HepG2 (cell line): Measurements from ENCODE around the gene RRAS. TPM values are rescaled to one million over a fixed set of nuclear protein-coding genes. Genes with fewer than 3 reads are reported as not detected.

Experiments
- ATAC-seq: fragments of 200-7000 bp; cut with Tn5 transposase; 3 replicates; pipeline ENCODE4 v1.9.1; 2020; ENCODE audit warnings: mild to moderate bottlenecking, moderate library complexity
- BruUV-seq: library from RNA; stranded (reverse); fragments of 400-500 nt; replicated peaks from 2 replicates; lab custom pipeline; 2021; lab: Mats Ljungman, UMichigan
- CTCF ChIA-PET: fragments of 300-600 bp; formaldehyde crosslinking; extraction: SDS; loops from one replicate; lab custom pipeline; 2021; ENCODE audit warnings: low total read pairs, inconsistent platforms, low intra/inter-chr PET ratio; lab: Yijun Ruan, JAX
- POLR2A ChIA-PET: fragments of 350-600 bp; sonication (Branson Sonifier 250); formaldehyde crosslinking; loops from one replicate; lab custom pipeline; 2020; ENCODE audit warnings: antibody characterized with exemption, inconsistent platforms; lab: Yijun Ruan, JAX
- DNase-seq: peaks from one replicate; pipeline ENCODE4 v3.0.0-alpha.2; 2015; ENCODE audit warnings: low spot score
- FAIRE-seq: peaks from 3 replicates; lab custom pipeline; 2011; peaks lifted over from hg19 to GRCh38; lab: Jason Lieb, UNC
- H2AFZ ChIP-seq: one replicate; pipeline ENCODE4 v1.6.1; 2011; ENCODE audit warnings: low read length, inconsistent platforms
- H3K27ac ChIP-seq: fragments of 300-600 bp; 3 replicates; pipeline ENCODE4 v1.8.0; 2011; ENCODE audit warnings: mixed run types, mild to moderate bottlenecking, mixed read lengths, low read length, inconsistent platforms; ENCODE audit not compliant: insufficient read depth; ENCODE audit errors: extremely low read length
- H3K27me3 ChIP-seq, 2 experiments: fragments of 200-600 bp in 1 of 2; 2 replicates in 1 of 2; 3 replicates in 1 of 2; pipeline versions ENCODE4 v1.6.0 to v1.8.0; 2011; ENCODE audit warnings: low read length in 2 of 2, mild to moderate bottlenecking in 2 of 2, moderate library complexity in 2 of 2, inconsistent platforms in 1 of 2; ENCODE audit not compliant: insufficient read depth in 2 of 2, control insufficient read depth in 1 of 2
- H3K36me3 ChIP-seq, 2 experiments: fragments of 200-600 bp in 1 of 2; replicated peaks in 1 of 2; 2 replicates in 1 of 2; 3 replicates in 1 of 2; pipeline versions ENCODE4 v1.5.1 to v1.8.0; 2011; ENCODE audit warnings: low read length in 2 of 2, inconsistent platforms in 1 of 2; ENCODE audit not compliant: insufficient read depth in 2 of 2, control insufficient read depth in 1 of 2
- H3K4me1 ChIP-seq: 2 replicates; pipeline ENCODE4 v1.5.1; 2012; ENCODE audit warnings: low read length, inconsistent platforms; ENCODE audit not compliant: insufficient read depth
- H3K4me2 ChIP-seq: 2 replicates; pipeline ENCODE4 v1.6.0; 2011; ENCODE audit warnings: low read depth, low read length, inconsistent platforms
- H3K4me3 ChIP-seq, 3 experiments: fragments of 200-600 bp in 1 of 3; sonication (generic), shearing (Covaris generic) in 1 of 3; replicated peaks in 1 of 3; 2 replicates each; pipeline ENCODE4 v1.5.1; 2011 to 2016; ENCODE audit warnings: low read length in 3 of 3, inconsistent platforms in 2 of 3, low read depth in 2 of 3, mild to moderate bottlenecking in 2 of 3, control low read depth in 1 of 3, mixed read lengths in 1 of 3; ENCODE audit not compliant: insufficient read depth in 1 of 3
- H3K79me2 ChIP-seq: one replicate; pipeline ENCODE4 v1.6.1; 2011; ENCODE audit warnings: low read length, inconsistent platforms; ENCODE audit not compliant: insufficient read depth
- H3K9ac ChIP-seq: 2 replicates; pipeline ENCODE4 v1.6.0; 2011; ENCODE audit warnings: mild to moderate bottlenecking, low read depth, low read length, inconsistent platforms; ENCODE audit not compliant: insufficient read depth
- H3K9me3 ChIP-seq: 2 replicates; pipeline ENCODE4 v1.5.1; 2012; ENCODE audit warnings: mild to moderate bottlenecking, low read length
- H4K20me1 ChIP-seq: 2 replicates; pipeline ENCODE4 v1.6.0; 2011; ENCODE audit warnings: inconsistent platforms, mild to moderate bottlenecking, low read length, moderate library complexity; ENCODE audit not compliant: insufficient read depth
- KAT8 ChIP-seq: IDR thresholded peaks from 2 replicates; pipeline ENCODE4 v1.6.1; 2016; ENCODE audit warnings: missing genetic modification reagents, missing compliant biosample characterization
- PATZ1 ChIP-seq: sonication (generic); formaldehyde crosslinking; IDR thresholded peaks from 2 replicates; pipeline ENCODE4 v1.4.0; 2020; ENCODE audit warnings: missing genetic modification reagents
- RERE ChIP-seq: IDR thresholded peaks from 2 replicates; pipeline ENCODE4 v1.6.1; 2016; ENCODE audit warnings: low read depth, missing genetic modification reagents, missing compliant biosample characterization
- YEATS4 ChIP-seq: sonication (generic); formaldehyde crosslinking; IDR thresholded peaks from 2 replicates; pipeline ENCODE4 v1.4.0; 2020; ENCODE audit warnings: missing genetic modification reagents, borderline replicate concordance
- ZNF251 ChIP-seq: sonication (generic); formaldehyde crosslinking; IDR thresholded peaks from 2 replicates; pipeline ENCODE4 v1.9.0; 2021; ENCODE audit warnings: mild to moderate bottlenecking, missing genetic modification reagents
- ZNF746 ChIP-seq: sonication (generic); formaldehyde crosslinking; IDR thresholded peaks from 2 replicates; pipeline ENCODE4 v1.8.0; 2022; ENCODE audit warnings: mild to moderate bottlenecking, missing genetic modification reagents
- WGBS: methylation state at CpG from one replicate; pipeline ENCODE4 v1.1.6; 2017; ENCODE audit warnings: low lambda C conversion rate; 5-methylcytosine and 5-hydroxymethylcytosine counted together
- in situ Hi-C: cut with HindIII; loops from 2 replicates; pipeline ENCODE4 v1.10.0; 2017; ENCODE audit warnings: low pct_unique_long_range_greater_than_20kb; ENCODE audit not compliant: extremely low pct_ligation_motif_present
- intact Hi-C: fragments of 100-400 bp; cut with micrococcal nuclease; formaldehyde crosslinking; loops from one replicate; pipeline ENCODE4 v1.10.0; 2022; ENCODE audit not compliant: unreplicated experiment
- polyA plus RNA-seq, 8 experiments: library from polyadenylated mRNA; depleted of rRNA in 3 of 8; stranded (reverse) in 7 of 8; unstranded in 1 of 8; fragments of >200 nt; fragmentation: Illumina TruSeq in 4 of 8; extraction: Trizol in 4 of 8; gene quantifications; 2 replicates each; pipeline versions ENCODE4 v1.2.1 to v1.2.3, GENCODE V29; 2011 to 2016; ENCODE audit warnings: low read depth in 4 of 8, missing spikeins in 1 of 8, mixed read lengths in 1 of 8; ENCODE audit not compliant: insufficient read depth in 1 of 8
- total RNA-seq, 5 experiments: library from RNA; depleted of rRNA; stranded (reverse); fragments of >200 nt; fragmentation: Illumina TruSeq; extraction: Trizol; gene quantifications; 2 replicates each; pipeline ENCODE4 v1.2.3, GENCODE V29; 2016; ENCODE audit warnings: low read depth in 1 of 5
- TF ChIP-seq, protein P1 (sequence below): conservative IDR thresholded peaks from 2 replicates; pipeline ENCODE4 v1.6.1; 2018; ENCODE audit warnings: missing genetic modification reagents

The RRAS gene
- total and polyA plus RNA-seq, 2 of the 13 experiments (the other 11 are each of a cell fraction or from before 2014, with no cell fraction given): 1.5 to 12.0 TPM

- peak; percentile 59; the same call in 1 of the 2 replicates for TF ChIP-seq PATZ1 (CRISPR knock-in tag)
- TF ChIP-seq, protein P1, sequence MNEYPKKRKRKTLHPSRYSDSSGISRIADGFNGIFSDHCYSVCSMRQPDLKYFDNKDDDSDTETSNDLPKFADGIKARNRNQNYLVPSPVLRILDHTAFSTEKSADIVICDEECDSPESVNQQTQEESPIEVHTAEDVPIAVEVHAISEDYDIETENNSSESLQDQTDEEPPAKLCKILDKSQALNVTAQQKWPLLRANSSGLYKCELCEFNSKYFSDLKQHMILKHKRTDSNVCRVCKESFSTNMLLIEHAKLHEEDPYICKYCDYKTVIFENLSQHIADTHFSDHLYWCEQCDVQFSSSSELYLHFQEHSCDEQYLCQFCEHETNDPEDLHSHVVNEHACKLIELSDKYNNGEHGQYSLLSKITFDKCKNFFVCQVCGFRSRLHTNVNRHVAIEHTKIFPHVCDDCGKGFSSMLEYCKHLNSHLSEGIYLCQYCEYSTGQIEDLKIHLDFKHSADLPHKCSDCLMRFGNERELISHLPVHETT: no peak
Observed at GRCh38 chr19:49590971-49591730, 48.8 kb downstream of the RRAS start, which contains the start of gene PRR12 (continued).

DNA sequence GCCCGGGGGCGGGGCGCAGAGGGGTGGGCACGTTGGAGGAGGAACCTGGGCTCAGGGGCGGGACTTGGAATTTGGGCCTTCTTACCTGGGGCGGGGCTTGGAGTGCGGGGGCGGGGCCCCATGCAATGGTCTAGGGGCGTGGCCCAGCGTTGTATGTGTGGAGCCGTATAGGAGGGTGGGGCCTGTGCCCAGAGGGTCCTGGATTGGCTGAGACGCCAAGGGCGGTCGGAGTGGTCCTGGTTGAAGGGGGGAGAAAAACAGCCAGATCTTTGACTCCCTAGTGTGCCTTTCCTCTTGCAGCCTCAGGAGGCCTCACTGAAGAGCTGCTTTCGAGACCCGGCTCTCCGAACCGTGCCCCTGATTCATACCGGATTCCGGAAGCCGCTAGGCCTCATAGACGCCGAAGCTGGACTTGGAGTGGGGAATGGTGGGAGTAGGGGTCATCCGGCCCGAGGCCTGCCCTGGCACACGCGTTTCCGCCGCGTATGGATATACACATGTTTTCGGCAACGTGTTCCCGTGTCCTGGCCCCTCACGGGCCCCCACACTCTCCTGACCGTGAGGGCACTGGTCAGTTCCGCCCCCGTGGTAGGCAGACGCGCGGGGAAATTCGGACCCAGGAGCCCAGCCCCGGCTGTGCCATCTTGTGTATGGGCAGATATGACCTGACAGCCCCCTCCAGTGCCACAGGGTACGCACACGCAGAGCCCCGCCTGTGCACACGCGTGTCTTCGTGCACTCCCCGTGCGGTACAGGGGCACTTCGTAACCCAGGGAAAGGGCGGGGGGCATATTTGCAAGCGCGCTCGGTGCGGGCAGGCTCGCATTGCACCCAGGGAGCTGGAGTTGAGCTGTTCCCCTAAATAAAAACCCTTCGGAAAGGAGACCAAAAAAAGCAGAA, 49.6 kb downstream of the RRAS start:
- peak overlapping the region; percentile 97 for H3K4me2 ChIP-seq
- DNase-seq: peak; percentile 97
- H3K4me1 ChIP-seq: peaks cover 31% of the 10 kb centered on the region
- H3K9ac ChIP-seq: peak overlapping the region; percentile 94
- no peaks in the 10 kb centered on the region; a peak in 1 of 5 replicates for H3K27me3 ChIP-seq
- ChIA-PET POLR2A (interaction anchor here (0.9 to 4.2 kb wide), 12 partner anchors 10 to 114 kb away, joined by 3 to 58 read pairs (median 4); partner anchors contain the start of genes FCGRT, NOSIP, PRMT1 and PRRG2), CTCF (no interaction called here)
- 0 out of 2 replicates have a peak, but pooled peaks cover 5% of the 10 kb centered on the region for H4K20me1 ChIP-seq
- peaks cover 1 to 14% of the 10 kb centered on the region in 2 experiments; a peak in 4 of 5 replicates for H3K36me3 ChIP-seq
- H3K27ac ChIP-seq: peak overlapping the region; percentile 92
- H3K4me3 ChIP-seq: peak overlapping the region; percentile 70 to 97 (median 89)
- peak; percentile 93 for FAIRE-seq
- ATAC-seq: peak; percentile 92
- 2% methylated on average over 34 of the region's 58 CpGs for WGBS
- H2AFZ ChIP-seq: no peak overlapping the region
- intact Hi-C loops: loop anchor here (1.0 kb wide), 1 partner anchor 50 kb away; the partner anchor contains the start of gene RRAS
- TSS peak; percentile 95 for BruUV-seq
- no peaks in the 10 kb centered on the region for H3K9me3 ChIP-seq
- peaks cover 15% of the 10 kb centered on the region for H3K79me2 ChIP-seq
- in situ Hi-C loops: loop anchor here (10.0 kb wide), 1 partner anchor 84 kb away; the partner anchor contains the start of gene PRMT1
- TF ChIP-seq ZNF251 (CRISPR knock-in tag) (no peak), YEATS4 (CRISPR knock-in tag) (peak; percentile 68), RERE (no peak), ZNF746 (CRISPR knock-in tag) (no peak; the same call in 1 of the 2 replicates), KAT8 (CRISPR knock-in tag) (0 out of 2 replicates have a peak, but pooled peaks have one; percentile 47)
